GM19035 (cell line): ENCODE measurements around the gene ZNF17.

Experiments
- ATAC-seq: cut with Tn5 transposase; IDR thresholded peaks from one replicate; pipeline ENCODE4 v1.9.1; 2021; ENCODE audit not compliant: unreplicated experiment

Gene ZNF17

GRCh38 chr19:57421037-57421436 lies 10.1 kb downstream of the ZNF17 start:
- no peak for ATAC-seq

DNA sequence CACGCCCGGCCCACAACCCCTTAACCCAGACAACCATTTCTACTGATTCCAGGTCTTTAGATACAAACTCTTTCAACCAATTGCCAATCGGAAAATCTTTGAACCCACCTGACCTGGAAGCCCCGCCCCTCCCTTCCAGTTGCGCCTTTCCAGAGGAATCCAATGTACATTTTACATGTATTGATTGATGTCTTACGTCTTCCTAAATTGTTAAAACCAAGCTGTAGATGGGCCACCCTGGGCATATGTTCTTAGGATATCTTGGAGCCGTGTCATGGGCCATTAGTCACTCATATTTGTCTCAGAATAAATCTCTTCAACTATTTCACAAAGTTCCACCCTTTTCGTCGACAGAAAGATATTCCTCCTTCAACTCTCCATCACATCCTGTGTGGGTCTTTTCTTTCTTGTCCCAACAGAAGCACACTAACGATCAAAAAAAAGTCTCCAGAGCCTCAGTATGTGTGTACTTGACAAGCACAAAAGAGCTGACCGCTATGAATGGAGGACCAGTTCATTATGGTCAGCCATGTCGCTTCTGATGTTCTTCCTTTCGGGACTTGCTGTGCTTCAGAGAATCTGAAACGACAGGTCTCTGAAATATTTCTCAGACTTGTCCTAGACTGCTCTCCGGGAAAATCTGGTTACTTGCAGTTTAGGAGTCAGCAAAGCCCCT lies 23.6 kb downstream of the ZNF17 start:
- no peak for ATAC-seq

- peak; percentile 97 for ATAC-seq
These were observed 24.4 kb downstream of the ZNF17 start, which contains the start of gene ZNF749 for GRCh38 chr19:57435062-57435978. TSS of gene ZNF749 (plus strand) at chr19:57435325. CDS start at chr19:57435579, 254 bp downstream.

DNA sequence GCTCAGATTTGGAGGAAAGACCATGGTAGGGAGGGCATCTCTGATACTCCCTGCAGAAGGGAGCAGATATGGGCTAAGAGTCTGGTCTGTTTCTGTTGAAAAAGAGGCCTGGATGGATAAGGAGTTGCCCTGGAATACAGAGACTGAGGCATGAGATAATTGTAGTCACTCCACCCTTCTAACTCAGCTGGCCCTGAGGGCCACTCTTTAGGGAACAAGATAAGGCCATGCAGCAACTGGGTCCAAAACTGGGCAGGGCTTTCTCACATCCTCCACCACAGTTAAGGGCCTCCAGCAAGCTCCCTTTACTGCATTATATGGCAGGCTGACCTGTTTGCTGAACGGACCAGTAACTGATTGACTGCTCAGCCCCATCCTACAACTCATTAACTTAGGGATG lies 25.5 kb downstream of the ZNF17 start:
- no peak for ATAC-seq

DNA sequence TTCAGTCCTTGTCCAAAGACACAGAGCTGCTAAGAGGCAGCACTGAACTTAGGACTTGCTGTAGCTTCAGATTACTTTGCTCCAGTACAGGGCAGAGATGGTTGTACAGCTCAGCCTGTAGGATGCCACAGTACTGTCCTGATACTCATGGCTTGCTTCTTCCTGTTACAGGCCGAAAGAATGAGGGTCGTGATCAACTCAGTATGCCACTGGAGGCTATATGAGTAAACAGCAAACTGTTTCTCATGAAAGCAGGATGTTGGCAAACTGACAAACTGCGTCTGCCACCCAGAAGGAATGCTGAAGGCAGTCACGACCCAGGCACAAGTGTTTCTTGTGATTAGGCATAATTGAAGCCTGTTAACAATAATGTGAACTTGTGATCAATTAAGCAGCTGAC lies 27.0 kb downstream of the ZNF17 start:
- no peak for ATAC-seq

DNA sequence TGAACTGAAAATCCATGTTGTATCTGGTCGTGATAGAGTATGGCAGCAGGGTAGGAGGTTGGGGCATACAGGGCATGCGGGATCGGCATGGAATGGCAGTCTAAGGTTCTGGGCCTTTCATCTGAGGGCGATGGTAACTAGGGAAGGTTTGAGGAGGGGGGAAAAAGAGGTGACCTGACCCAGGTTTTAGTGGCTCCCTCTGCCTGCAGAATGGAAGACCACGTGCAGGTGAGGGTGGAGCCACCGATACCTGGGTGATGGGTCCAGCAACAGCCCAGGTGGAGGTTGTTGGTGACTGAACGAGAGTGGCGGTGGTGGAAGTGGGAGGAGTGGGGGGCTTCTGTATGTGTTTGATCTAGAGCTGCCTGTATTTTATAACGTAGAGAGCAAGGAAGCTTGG lies 28.0 kb downstream of the ZNF17 start:
- no peak for ATAC-seq

DNA sequence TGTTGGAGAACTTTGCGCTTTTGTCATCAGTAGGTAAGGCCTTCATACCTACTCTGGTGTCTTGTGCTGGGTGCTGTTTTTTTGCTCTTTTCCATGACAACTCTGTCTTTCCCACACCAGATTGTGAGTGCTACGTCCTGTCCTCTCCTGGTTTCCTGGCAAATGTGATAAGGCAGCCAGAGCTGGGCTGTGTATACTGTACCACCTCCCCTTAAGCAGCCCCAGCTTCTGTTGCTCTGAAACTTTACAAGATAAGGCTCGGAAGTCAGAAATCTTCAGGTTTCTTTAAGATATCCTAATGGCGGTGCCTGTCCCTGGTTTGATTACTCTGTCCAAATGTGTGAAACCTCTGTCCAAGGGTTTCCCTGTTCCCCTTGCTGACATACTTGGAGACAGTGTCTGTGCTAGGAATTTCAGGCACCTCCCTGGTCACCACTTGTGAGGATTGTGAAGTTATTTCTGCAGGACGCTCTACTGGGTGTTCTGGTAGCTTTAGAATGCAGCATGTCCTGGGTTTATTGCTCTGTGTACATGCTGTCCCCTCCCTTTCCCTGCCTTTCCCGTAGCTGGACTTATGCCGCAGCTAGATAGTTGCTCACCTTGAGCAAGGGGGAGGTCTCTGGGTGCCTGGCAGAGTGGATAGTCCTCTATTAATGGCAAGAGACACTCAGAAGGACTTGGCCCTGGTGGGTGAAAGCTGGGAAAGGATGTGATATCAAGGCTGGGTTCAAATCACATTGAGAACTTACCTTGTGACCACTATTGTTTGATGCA lies 31.2 kb downstream of the ZNF17 start:
- ATAC-seq: no peak

DNA sequence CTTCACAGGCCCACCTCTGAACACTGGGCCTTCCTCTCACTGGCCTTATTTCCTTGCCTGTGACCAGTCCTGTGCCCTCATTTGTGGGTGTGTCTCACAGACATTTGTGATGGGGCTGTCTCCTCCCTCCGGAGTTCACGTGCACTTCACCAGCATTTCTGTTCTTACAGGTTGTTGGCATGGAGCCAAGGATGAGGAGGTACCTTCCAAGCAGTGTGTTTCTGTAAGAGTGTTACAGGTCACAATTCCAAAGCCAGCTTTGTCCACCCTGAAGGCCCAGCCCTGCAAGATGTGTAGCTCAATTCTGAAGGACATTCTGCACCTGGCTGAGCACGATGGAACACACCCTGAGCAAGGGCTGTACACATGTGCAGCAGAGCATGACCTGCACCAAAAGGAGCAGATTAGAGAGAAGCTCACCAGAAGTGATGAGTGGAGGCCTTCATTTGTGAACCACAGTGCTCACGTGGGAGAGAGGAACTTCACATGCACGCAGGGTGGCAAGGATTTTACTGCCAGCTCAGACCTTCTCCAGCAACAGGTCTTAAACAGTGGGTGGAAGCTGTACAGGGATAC lies 32.2 kb downstream of the ZNF17 start:
- ATAC-seq: no peak

DNA sequence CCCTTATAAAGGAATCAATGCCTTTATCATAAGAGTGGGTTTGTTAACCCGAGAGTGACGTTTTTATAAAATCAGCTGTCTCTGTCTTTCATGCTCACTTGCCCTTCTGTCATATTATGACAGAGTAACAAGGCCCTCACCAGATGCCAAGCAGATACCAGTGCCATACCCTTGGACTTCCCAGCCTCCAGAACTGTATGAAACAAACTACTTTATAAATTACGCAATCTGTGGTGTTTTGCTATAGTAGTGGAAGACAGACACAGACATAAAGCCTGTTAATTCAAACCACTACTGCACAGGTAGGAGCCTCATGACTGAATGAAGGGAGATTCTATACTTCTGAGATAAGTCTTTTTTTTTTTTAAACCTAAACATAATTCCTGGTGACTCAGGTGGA lies 41.3 kb downstream of the ZNF17 start:
- ATAC-seq: no peak

- ATAC-seq: no peak
These were observed 54.9 kb downstream of the ZNF17 start for GRCh38 chr19:57465680-57466381.

GRCh38 chr19:57466489-57466888 lies 55.5 kb downstream of the ZNF17 start:
- no peak for ATAC-seq
